ENCODE results near the gene CACNA2D1.

Gene CACNA2D1

GRCh38 chr7:82221152-82221674, 222.4 kb downstream of the CACNA2D1 start:
- Histone ChIP-seq H3K9me3 (ENCODE audit: control insufficient read depth in 1 of 2, low read length in 2 of 2) (no peaks in the 10 kb centered on the region), H3K4me1 (ENCODE audit: control insufficient read depth in 1 of 2, insufficient read depth in 2 of 2, low read length in 2 of 2) (no peaks in the 10 kb centered on the region), H3K27ac (ENCODE audit: low read length) (no peak overlapping the region), H3K4me3 (ENCODE audit: low read depth in 1 of 2, low read length in 2 of 2) (no peak overlapping the region), H3K27me3 (ENCODE audit: low read depth, low read length) (no peaks in the 10 kb centered on the region), H3K36me3 (ENCODE audit: control insufficient read depth in 1 of 2, insufficient read depth in 2 of 2, low read length in 2 of 2) (no peaks in the 10 kb centered on the region)

- H3K9me3 ChIP-seq (ENCODE audit: control insufficient read depth in 1 of 2, low read length in 2 of 2): peaks cover 0 to 2% of the 10 kb centered on the region in 2 donors
- no peaks in the 10 kb centered on the region for H3K36me3 ChIP-seq (ENCODE audit: control insufficient read depth in 1 of 2, insufficient read depth in 2 of 2, low read length in 2 of 2)
- no peaks in the 10 kb centered on the region for H3K4me1 ChIP-seq (ENCODE audit: control insufficient read depth in 1 of 2, insufficient read depth in 2 of 2, low read length in 2 of 2)
- no peak overlapping the region for H3K4me3 ChIP-seq (ENCODE audit: low read depth in 1 of 2, low read length in 2 of 2)
- H3K27ac ChIP-seq (ENCODE audit: low read length): no peak overlapping the region
- no peaks in the 10 kb centered on the region for H3K27me3 ChIP-seq (ENCODE audit: low read depth, low read length)
These were observed 231.1 kb downstream of the CACNA2D1 start for GRCh38 chr7:82212466-82212865.

GRCh38 chr7:82211333-82211732, 232.2 kb downstream of the CACNA2D1 start:
- Histone ChIP-seq H3K4me1 (ENCODE audit: control insufficient read depth in 1 of 2, insufficient read depth in 2 of 2, low read length in 2 of 2) (no peaks in the 10 kb centered on the region), H3K36me3 (ENCODE audit: control insufficient read depth in 1 of 2, insufficient read depth in 2 of 2, low read length in 2 of 2) (no peaks in the 10 kb centered on the region), H3K4me3 (ENCODE audit: low read depth in 1 of 2, low read length in 2 of 2) (no peak overlapping the region), H3K27me3 (ENCODE audit: low read depth, low read length) (no peaks in the 10 kb centered on the region), H3K27ac (ENCODE audit: low read length) (no peak overlapping the region), H3K9me3 (ENCODE audit: control insufficient read depth in 1 of 2, low read length in 2 of 2) (peaks cover 0 to 2% of the 10 kb centered on the region in 2 donors)

GRCh38 chr7:82210416-82211184, 233.0 kb downstream of the CACNA2D1 start:
- H3K36me3 ChIP-seq (ENCODE audit: control insufficient read depth in 1 of 2, insufficient read depth in 2 of 2, low read length in 2 of 2): no peaks in the 10 kb centered on the region
- no peak overlapping the region for H3K27ac ChIP-seq (ENCODE audit: low read length)
- no peaks in the 10 kb centered on the region for H3K27me3 ChIP-seq (ENCODE audit: low read depth, low read length)
- H3K9me3 ChIP-seq (ENCODE audit: control insufficient read depth in 1 of 2, low read length in 2 of 2): peaks cover 0 to 2% of the 10 kb centered on the region in 2 donors
- H3K4me3 ChIP-seq (ENCODE audit: low read depth in 1 of 2, low read length in 2 of 2): no peak overlapping the region
- no peaks in the 10 kb centered on the region for H3K4me1 ChIP-seq (ENCODE audit: control insufficient read depth in 1 of 2, insufficient read depth in 2 of 2, low read length in 2 of 2)

GRCh38 chr7:82209179-82209747, 234.3 kb downstream of the CACNA2D1 start:
- H3K27ac ChIP-seq (ENCODE audit: low read length): no peak overlapping the region
- no peaks in the 10 kb centered on the region for H3K9me3 ChIP-seq (ENCODE audit: control insufficient read depth in 1 of 2, low read length in 2 of 2)
- H3K36me3 ChIP-seq (ENCODE audit: control insufficient read depth in 1 of 2, insufficient read depth in 2 of 2, low read length in 2 of 2): no peaks in the 10 kb centered on the region
- H3K27me3 ChIP-seq (ENCODE audit: low read depth, low read length): no peaks in the 10 kb centered on the region
- no peaks in the 10 kb centered on the region for H3K4me1 ChIP-seq (ENCODE audit: control insufficient read depth in 1 of 2, insufficient read depth in 2 of 2, low read length in 2 of 2)
- H3K4me3 ChIP-seq (ENCODE audit: low read depth in 1 of 2, low read length in 2 of 2): no peak overlapping the region

- no peak overlapping the region for H3K27ac ChIP-seq (ENCODE audit: low read length)
- H3K4me1 ChIP-seq (ENCODE audit: control insufficient read depth in 1 of 2, insufficient read depth in 2 of 2, low read length in 2 of 2): no peaks in the 10 kb centered on the region
- H3K27me3 ChIP-seq (ENCODE audit: low read depth, low read length): no peaks in the 10 kb centered on the region
- H3K4me3 ChIP-seq (ENCODE audit: low read depth in 1 of 2, low read length in 2 of 2): no peak overlapping the region
- H3K36me3 ChIP-seq (ENCODE audit: control insufficient read depth in 1 of 2, insufficient read depth in 2 of 2, low read length in 2 of 2): no peaks in the 10 kb centered on the region
- no peaks in the 10 kb centered on the region for H3K9me3 ChIP-seq (ENCODE audit: control insufficient read depth in 1 of 2, low read length in 2 of 2)
These were observed 238.9 kb downstream of the CACNA2D1 start for GRCh38 chr7:82204694-82205093.

GRCh38 chr7:82202965-82203364, 240.6 kb downstream of the CACNA2D1 start:
- Histone ChIP-seq H3K4me1 (ENCODE audit: control insufficient read depth in 1 of 2, insufficient read depth in 2 of 2, low read length in 2 of 2) (no peaks in the 10 kb centered on the region), H3K27ac (ENCODE audit: low read length) (no peak overlapping the region), H3K36me3 (ENCODE audit: control insufficient read depth in 1 of 2, insufficient read depth in 2 of 2, low read length in 2 of 2) (no peaks in the 10 kb centered on the region), H3K4me3 (ENCODE audit: low read depth in 1 of 2, low read length in 2 of 2) (no peak overlapping the region), H3K27me3 (ENCODE audit: low read depth, low read length) (no peaks in the 10 kb centered on the region), H3K9me3 (ENCODE audit: control insufficient read depth in 1 of 2, low read length in 2 of 2) (no peaks in the 10 kb centered on the region)

GRCh38 chr7:82202107-82202506, 241.5 kb downstream of the CACNA2D1 start:
- no peak overlapping the region for H3K4me3 ChIP-seq (ENCODE audit: low read depth in 1 of 2, low read length in 2 of 2)
- H3K27me3 ChIP-seq (ENCODE audit: low read depth, low read length): no peaks in the 10 kb centered on the region
- H3K36me3 ChIP-seq (ENCODE audit: control insufficient read depth in 1 of 2, insufficient read depth in 2 of 2, low read length in 2 of 2): no peaks in the 10 kb centered on the region
- no peaks in the 10 kb centered on the region for H3K4me1 ChIP-seq (ENCODE audit: control insufficient read depth in 1 of 2, insufficient read depth in 2 of 2, low read length in 2 of 2)
- no peaks in the 10 kb centered on the region for H3K9me3 ChIP-seq (ENCODE audit: control insufficient read depth in 1 of 2, low read length in 2 of 2)
- H3K27ac ChIP-seq (ENCODE audit: low read length): no peak overlapping the region

- Histone ChIP-seq H3K27ac (ENCODE audit: low read length) (no peak overlapping the region), H3K36me3 (ENCODE audit: control insufficient read depth in 1 of 2, insufficient read depth in 2 of 2, low read length in 2 of 2) (no peaks in the 10 kb centered on the region)
These were observed 243.0 kb downstream of the CACNA2D1 start for GRCh38 chr7:82200601-82201000.

GRCh38 chr7:82194016-82194643, 249.4 kb downstream of the CACNA2D1 start:
- no peak overlapping the region for H3K27ac ChIP-seq (ENCODE audit: low read length)
- H3K27me3 ChIP-seq (ENCODE audit: low read depth, low read length): no peaks in the 10 kb centered on the region
- no peaks in the 10 kb centered on the region for H3K36me3 ChIP-seq (ENCODE audit: control insufficient read depth in 1 of 2, insufficient read depth in 2 of 2, low read length in 2 of 2)
- no peaks in the 10 kb centered on the region for H3K4me1 ChIP-seq (ENCODE audit: control insufficient read depth in 1 of 2, insufficient read depth in 2 of 2, low read length in 2 of 2)
- H3K9me3 ChIP-seq (ENCODE audit: control insufficient read depth in 1 of 2, low read length in 2 of 2): no peaks in the 10 kb centered on the region
- no peak overlapping the region for H3K4me3 ChIP-seq (ENCODE audit: low read depth in 1 of 2, low read length in 2 of 2)

More at GRCh38 chr7:82200601-82201000, 243.0 kb downstream of the CACNA2D1 start:
- H3K27me3 ChIP-seq (ENCODE audit: low read depth, low read length): no peaks in the 10 kb centered on the region
- H3K4me1 ChIP-seq (ENCODE audit: control insufficient read depth in 1 of 2, insufficient read depth in 2 of 2, low read length in 2 of 2): no peaks in the 10 kb centered on the region
- no peak overlapping the region for H3K4me3 ChIP-seq (ENCODE audit: low read depth in 1 of 2, low read length in 2 of 2)
- H3K9me3 ChIP-seq (ENCODE audit: control insufficient read depth in 1 of 2, low read length in 2 of 2): no peaks in the 10 kb centered on the region

GRCh38 chr7:82188636-82189035, 254.9 kb downstream of the CACNA2D1 start:
- Histone ChIP-seq H3K36me3 (ENCODE audit: control insufficient read depth in 1 of 2, insufficient read depth in 2 of 2, low read length in 2 of 2) (no peaks in the 10 kb centered on the region), H3K9me3 (ENCODE audit: control insufficient read depth in 1 of 2, low read length in 2 of 2) (no peaks in the 10 kb centered on the region), H3K4me3 (ENCODE audit: low read depth in 1 of 2, low read length in 2 of 2) (no peak overlapping the region), H3K27ac (ENCODE audit: low read length) (no peak overlapping the region), H3K27me3 (ENCODE audit: low read depth, low read length) (no peaks in the 10 kb centered on the region), H3K4me1 (ENCODE audit: control insufficient read depth in 1 of 2, insufficient read depth in 2 of 2, low read length in 2 of 2) (no peaks in the 10 kb centered on the region)
